MM.1S (cell line): Measurements from ENCODE around the gene MTCP1.

Experiments used
- DNase-seq: peaks from one replicate; pipeline ENCODE4 v3.0.0-alpha.2; 2015
- H2AFZ ChIP-seq: fragments of 300-600 bp; sonication (generic); 2 replicates; pipeline ENCODE4 v1.6.0; 2016; ENCODE audit warnings: antibody characterized with exemption, low read length
- H3F3A ChIP-seq: fragments of 300-600 bp; sonication (generic); 2 replicates; pipeline ENCODE4 v1.6.1; 2016; ENCODE audit warnings: mild to moderate bottlenecking, antibody characterized with exemption, low read length, moderate library complexity, mixed read lengths; ENCODE audit not compliant: insufficient read depth
- H3K27ac ChIP-seq: fragments of 300-600 bp; sonication (generic); 2 replicates; pipeline ENCODE4 v1.5.1; 2016; ENCODE audit warnings: mild to moderate bottlenecking, low read length
- H3K27me3 ChIP-seq: fragments of 300-600 bp; sonication (generic); replicated peaks from 2 replicates; pipeline ENCODE4 v1.6.0; 2016; ENCODE audit warnings: low read length; ENCODE audit not compliant: insufficient read depth
- H3K36me3 ChIP-seq: fragments of 300-600 bp; sonication (generic); replicated peaks from 2 replicates; pipeline ENCODE4 v1.6.1; 2016; ENCODE audit warnings: mild to moderate bottlenecking, low read length, mixed read lengths; ENCODE audit not compliant: insufficient read depth
- H3K4me1 ChIP-seq: fragments of 300-600 bp; sonication (generic); 2 replicates; pipeline ENCODE4 v1.6.1; 2016; ENCODE audit warnings: low read length, mixed read lengths
- H3K4me2 ChIP-seq: fragments of 300-600 bp; sonication (generic); 2 replicates; pipeline ENCODE4 v1.6.0; 2016; ENCODE audit warnings: low read depth, low read length
- H3K4me3 ChIP-seq: fragments of 300-600 bp; sonication (generic); 2 replicates; pipeline ENCODE4 v1.5.1; 2016; ENCODE audit warnings: low read length, mixed read lengths
- H3K79me2 ChIP-seq: fragments of 300-600 bp; sonication (generic); 2 replicates; pipeline ENCODE4 v1.6.1; 2016; ENCODE audit warnings: mixed run types, low read length, mixed read lengths
- H3K9ac ChIP-seq: fragments of 300-600 bp; sonication (generic); 2 replicates; pipeline ENCODE4 v1.6.1; 2016; ENCODE audit warnings: low read length, mixed read lengths
- H3K9me2 ChIP-seq: fragments of 300-600 bp; sonication (generic); replicated peaks from 2 replicates; pipeline ENCODE4 v1.6.1; 2016; ENCODE audit warnings: mild to moderate bottlenecking, low read length, mixed read lengths; ENCODE audit not compliant: insufficient read depth
- H3K9me3 ChIP-seq: fragments of 300-600 bp; sonication (generic); replicated peaks from 2 replicates; pipeline ENCODE4 v1.6.1; 2016; ENCODE audit warnings: mild to moderate bottlenecking, low read length, mixed read lengths; ENCODE audit not compliant: insufficient read depth
- H4K20me1 ChIP-seq: fragments of 300-600 bp; sonication (generic); 2 replicates; pipeline ENCODE4 v1.6.1; 2016; ENCODE audit warnings: mild to moderate bottlenecking, low read length, moderate library complexity, mixed read lengths; ENCODE audit not compliant: insufficient read depth
- CTCF ChIP-seq: fragments of 300-600 bp; sonication (generic); IDR thresholded peaks from 2 replicates; pipeline ENCODE4 v1.5.1; 2016; ENCODE audit warnings: antibody characterized with exemption, low read length, mixed read lengths
- EZH2 ChIP-seq: fragments of 300-600 bp; sonication (generic); optimal IDR thresholded peaks from 2 replicates; pipeline ENCODE3; 2017; ENCODE audit warnings: low read depth, mild to moderate bottlenecking, antibody characterized with exemption, low read length, mixed read lengths
- EZH2phosphoT487 ChIP-seq: fragments of 300-600 bp; sonication (generic); IDR thresholded peaks from 2 replicates; pipeline ENCODE4 v1.6.1; 2018; ENCODE audit warnings: antibody characterized with exemption, low read length

The MTCP1 gene

GRCh38 chrX:155094468-155095061 is 23.6 kb upstream of the MTCP1 start:
- H4K20me1 ChIP-seq = no peaks in the 10 kb centered on the region
- no peak overlapping the region for H2AFZ ChIP-seq
- no peak overlapping the region for H3K9ac ChIP-seq
- H3K79me2 ChIP-seq = no peaks in the 10 kb centered on the region
- H3K4me2 ChIP-seq = no peak overlapping the region
- no peak overlapping the region for H3K27ac ChIP-seq
- no peaks in the 10 kb centered on the region; the same call in 1 of the 2 replicates for H3K9me3 ChIP-seq
- H3K9me2 ChIP-seq = no peaks in the 10 kb centered on the region
- H3K4me3 ChIP-seq = no peak overlapping the region
- TF ChIP-seq EZH2phosphoT487 (no peak), CTCF (peak; percentile 67), EZH2 (no peak)
- DNase-seq = peak; percentile 40
- H3K4me1 ChIP-seq = no peaks in the 10 kb centered on the region
- H3K27me3 ChIP-seq = no peaks in the 10 kb centered on the region
- H3K36me3 ChIP-seq = no peaks in the 10 kb centered on the region
- H3F3A ChIP-seq = no peaks in the 10 kb centered on the region

DNA sequence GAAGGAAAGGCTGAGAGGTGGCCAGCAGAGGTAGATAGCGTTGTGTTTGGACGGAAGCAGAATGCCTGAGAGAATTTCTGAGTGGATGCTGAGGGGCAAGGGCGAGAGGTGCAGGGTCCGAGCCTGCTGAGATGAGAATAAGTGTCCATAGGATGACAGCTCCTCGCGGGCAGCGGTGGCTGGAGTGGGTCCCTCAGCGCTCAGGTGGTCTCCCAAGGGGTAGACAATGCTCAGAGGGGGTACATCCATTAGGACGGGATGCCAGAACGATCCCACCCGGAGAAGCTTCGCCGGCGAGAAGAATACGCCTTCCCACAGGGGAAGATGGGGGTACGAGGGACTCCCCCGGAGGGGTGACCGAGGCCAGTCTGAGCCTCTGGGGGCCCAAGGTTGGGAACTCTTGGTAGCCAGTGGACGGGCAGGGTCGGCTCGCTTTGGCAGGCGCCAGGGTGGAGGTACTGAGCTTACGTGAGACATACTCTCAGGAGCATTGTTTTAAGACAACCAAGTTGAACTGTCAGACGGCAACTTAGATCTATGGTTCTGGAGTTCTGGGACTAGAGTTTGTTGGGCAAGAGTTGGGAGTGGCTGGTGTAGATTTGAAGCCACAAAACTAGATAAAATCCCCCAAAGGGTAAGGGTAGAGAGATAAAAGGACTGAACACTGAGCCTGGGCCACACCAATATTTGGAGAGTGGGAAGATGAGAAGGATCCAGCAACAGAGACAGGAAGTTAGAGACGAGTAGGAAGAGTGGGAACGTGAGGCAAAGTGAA is 16.2 kb upstream of the MTCP1 start:
- TF ChIP-seq EZH2phosphoT487 (no peak), CTCF (no peak), EZH2 (no peak)
- H3K4me2 ChIP-seq = no peak overlapping the region
- no peaks in the 10 kb centered on the region for H3K9me3 ChIP-seq
- no peak overlapping the region for H3K9ac ChIP-seq
- no peaks in the 10 kb centered on the region for H3K4me1 ChIP-seq
- H3F3A ChIP-seq = no peaks in the 10 kb centered on the region
- no peaks in the 10 kb centered on the region for H3K79me2 ChIP-seq
- H4K20me1 ChIP-seq = no peaks in the 10 kb centered on the region
- no peaks in the 10 kb centered on the region for H3K36me3 ChIP-seq
- H3K9me2 ChIP-seq = no peaks in the 10 kb centered on the region
- no peak for DNase-seq
- H3K4me3 ChIP-seq = no peak overlapping the region
- H3K27me3 ChIP-seq = no peaks in the 10 kb centered on the region
- H2AFZ ChIP-seq = no peak overlapping the region
- H3K27ac ChIP-seq = no peak overlapping the region

- no peak overlapping the region for H3K4me3 ChIP-seq
- no peaks in the 10 kb centered on the region for H3K79me2 ChIP-seq
- H3K4me1 ChIP-seq = no peaks in the 10 kb centered on the region
- H3K27ac ChIP-seq = no peak overlapping the region
- no peaks in the 10 kb centered on the region for H3K27me3 ChIP-seq
- no peak overlapping the region for H3K9ac ChIP-seq
- H4K20me1 ChIP-seq = no peaks in the 10 kb centered on the region
- no peaks in the 10 kb centered on the region for H3K9me3 ChIP-seq
- no peaks in the 10 kb centered on the region for H3K9me2 ChIP-seq
- peak; percentile 16 for DNase-seq
- H3K4me2 ChIP-seq = no peak overlapping the region
- H3K36me3 ChIP-seq = no peaks in the 10 kb centered on the region; the same call in 1 of the 2 replicates
- no peak overlapping the region for H2AFZ ChIP-seq
- TF ChIP-seq CTCF (peak; percentile 44), EZH2 (no peak)
- H3F3A ChIP-seq = no peaks in the 10 kb centered on the region
These were observed 15.4 kb upstream of the MTCP1 start for GRCh38 chrX:155086202-155086840.
